ENCODE results near the gene HSPB6. TPM values are rescaled to one million over a fixed set of nuclear protein-coding genes. Genes with fewer than 3 reads are reported as not detected.
"Not testable (repeated sequence)": the region's sequence is repeated elsewhere in the genome, so short reads cannot be mapped to it uniquely, and the experiment has no call there.

HSPB6 gene
- total RNA-seq, 1 experiment from 2014 or later = 0.29 TPM

GRCh38 chr19:35786299-35787160 lies 29.7 kb upstream of the HSPB6 start:
- DNase-seq (ENCODE audit: low read depth) = no peak

- DNase-seq (ENCODE audit: low read depth) = no peak
These were observed 28.5 kb upstream of the HSPB6 start for GRCh38 chr19:35785339-35785627.

- DNase-seq (ENCODE audit: low read depth) = no peak
These were observed 27.9 kb upstream of the HSPB6 start for GRCh38 chr19:35784503-35785338.

DNA sequence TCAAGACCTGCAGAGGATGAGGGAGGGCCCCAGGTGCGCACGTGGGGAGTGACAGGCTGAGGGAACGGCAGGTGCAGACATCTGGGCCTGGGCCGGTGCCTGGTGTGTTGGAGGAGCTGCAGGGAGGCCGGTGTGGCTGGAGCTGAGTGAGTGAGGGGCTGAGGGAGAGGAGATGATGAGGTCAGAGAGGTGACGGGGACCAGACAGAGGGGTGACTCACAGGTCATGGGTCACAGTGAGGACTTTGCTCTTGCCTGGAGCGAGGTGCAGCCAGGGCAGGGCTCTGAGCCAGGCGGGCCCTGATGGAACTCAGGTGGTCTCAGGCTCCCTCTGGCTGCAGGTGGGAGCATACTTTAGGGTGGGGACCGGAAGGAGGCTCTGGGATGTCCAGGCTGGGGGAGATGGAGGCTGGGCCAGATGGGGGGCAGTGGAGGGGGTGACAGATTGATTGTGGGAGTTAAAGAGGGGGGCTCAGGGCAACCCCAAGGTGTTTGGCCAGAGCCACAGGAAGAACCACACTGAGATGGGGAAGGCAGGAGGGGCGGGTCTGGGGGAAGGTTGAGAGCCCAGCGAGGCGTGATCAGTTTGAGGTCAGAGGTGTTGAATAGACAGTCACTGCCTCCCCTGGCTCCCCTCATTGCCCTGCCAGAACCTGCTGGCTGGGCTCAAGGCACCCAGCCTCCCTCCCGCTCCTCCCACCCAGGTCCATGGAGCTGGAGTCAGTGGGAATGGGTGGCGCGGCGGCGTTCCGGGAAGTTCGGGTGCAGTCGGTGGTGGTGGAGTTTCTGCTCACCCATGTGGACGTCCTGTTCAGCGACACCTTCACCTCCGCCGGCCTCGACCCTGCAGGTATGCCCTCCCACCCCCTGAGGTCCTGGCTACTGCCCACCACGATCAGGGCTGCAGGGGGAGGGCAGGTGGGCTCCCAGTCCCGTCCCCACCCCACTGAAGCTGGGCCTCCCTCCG lies 26.9 kb upstream of the HSPB6 start:
- no peak for DNase-seq (ENCODE audit: low read depth)

- DNase-seq (ENCODE audit: low read depth) = no peak
These were observed 25.8 kb upstream of the HSPB6 start for GRCh38 chr19:35782589-35782988.

DNA sequence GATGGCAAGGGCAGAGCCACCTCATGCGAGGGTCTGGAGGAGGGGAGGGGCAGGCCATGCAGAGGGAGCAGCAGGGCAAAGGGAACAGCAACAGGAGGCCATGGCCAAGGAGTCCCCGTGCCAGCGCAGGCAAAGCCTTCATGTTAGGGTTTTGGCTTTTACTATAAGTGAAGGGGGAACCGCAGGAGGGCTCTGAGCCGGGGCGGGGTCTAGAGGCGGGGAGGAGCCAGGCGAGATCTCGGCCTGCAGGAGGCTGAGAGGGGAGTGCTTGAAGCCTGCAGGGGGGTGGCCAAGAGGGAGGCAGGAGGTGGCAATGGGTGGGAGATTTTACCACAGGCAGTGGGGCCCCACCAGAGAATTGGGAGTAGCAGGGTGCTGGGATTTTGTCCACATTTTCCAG lies 24.8 kb upstream of the HSPB6 start:
- DNase-seq (ENCODE audit: low read depth) = no peak

DNA sequence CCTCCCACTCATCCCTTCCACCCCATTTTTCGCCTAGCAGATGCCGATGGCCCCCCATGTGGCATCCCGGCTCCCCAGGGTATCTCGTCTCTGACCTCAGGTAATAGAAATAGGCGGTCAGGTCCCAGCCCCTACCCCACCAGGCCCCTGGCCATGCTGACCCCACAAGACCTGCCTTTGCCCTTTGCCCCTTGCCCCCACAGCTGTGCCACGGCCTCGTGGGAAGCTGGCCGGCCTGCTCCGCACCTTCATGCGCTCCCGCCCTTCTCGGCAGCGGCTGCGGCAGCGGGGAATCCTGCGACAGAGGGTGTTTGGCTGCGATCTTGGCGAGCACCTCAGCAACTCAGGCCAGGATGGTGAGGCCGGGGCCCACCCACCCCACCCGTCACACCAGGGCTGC lies 23.9 kb upstream of the HSPB6 start:
- DNase-seq (ENCODE audit: low read depth) = no peak

- DNase-seq (ENCODE audit: low read depth) = no peak
These were observed 23.2 kb upstream of the HSPB6 start for GRCh38 chr19:35780058-35780457.

DNA sequence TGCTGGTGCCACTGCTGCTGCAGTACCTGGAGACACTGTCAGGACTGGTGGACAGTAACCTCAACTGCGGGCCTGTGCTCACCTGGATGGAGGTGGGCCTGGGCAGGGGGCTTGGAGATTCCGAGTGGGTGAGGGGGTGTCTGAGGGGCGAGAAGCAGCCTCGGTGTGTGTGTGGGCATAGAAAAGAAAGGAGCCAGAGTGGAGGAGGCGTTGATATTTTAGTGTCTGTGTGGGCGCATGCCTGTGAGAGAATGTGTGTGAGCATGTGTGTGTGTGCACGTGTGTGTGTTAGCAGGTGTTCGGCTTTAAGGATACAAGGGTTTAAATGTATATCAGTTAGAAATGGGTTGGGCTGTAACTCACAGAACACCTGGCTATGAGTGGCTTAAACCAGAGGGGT lies 22.2 kb upstream of the HSPB6 start:
- DNase-seq (ENCODE audit: low read depth) = no peak

GRCh38 chr19:35777961-35778360 lies 21.1 kb upstream of the HSPB6 start:
- DNase-seq (ENCODE audit: low read depth) = no peak

DNA sequence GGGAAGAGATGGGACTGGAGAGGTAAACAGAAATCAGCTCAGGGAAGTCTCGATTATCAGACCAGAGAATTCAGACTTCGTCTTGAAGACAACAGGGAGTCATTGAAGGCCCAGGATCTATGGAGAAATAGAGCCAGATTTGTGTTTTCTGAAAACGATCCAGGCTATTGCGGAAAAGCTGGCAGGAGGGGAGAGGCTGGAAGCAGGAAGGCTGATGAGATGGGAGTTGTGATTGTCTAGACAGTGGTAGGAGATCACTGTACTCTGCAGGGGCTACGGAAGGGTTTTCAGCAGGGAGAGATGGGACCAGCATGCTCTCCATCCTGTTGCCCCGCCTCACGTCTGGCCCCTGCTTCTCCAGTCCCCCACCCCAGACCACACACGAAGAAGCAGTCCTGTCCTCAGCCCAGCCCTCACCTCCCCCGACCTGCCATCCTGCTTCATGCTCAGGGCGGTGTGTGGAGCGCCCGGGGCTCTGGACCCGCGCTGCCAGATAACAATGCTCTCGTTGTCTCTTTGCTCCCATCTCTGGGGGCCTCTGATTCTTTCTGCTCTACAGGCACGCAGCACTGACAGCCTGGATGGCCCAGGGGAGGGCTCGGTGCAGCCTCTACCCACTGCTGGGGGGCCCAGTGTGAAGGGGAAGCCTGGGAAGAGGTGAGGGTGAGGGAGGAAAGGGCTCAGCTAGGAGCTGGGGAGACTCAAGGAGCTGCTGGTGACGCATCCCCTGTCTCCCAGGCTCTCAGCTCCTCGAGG lies 20.4 kb upstream of the HSPB6 start:
- DNase-seq (ENCODE audit: low read depth) = no peak

DNA sequence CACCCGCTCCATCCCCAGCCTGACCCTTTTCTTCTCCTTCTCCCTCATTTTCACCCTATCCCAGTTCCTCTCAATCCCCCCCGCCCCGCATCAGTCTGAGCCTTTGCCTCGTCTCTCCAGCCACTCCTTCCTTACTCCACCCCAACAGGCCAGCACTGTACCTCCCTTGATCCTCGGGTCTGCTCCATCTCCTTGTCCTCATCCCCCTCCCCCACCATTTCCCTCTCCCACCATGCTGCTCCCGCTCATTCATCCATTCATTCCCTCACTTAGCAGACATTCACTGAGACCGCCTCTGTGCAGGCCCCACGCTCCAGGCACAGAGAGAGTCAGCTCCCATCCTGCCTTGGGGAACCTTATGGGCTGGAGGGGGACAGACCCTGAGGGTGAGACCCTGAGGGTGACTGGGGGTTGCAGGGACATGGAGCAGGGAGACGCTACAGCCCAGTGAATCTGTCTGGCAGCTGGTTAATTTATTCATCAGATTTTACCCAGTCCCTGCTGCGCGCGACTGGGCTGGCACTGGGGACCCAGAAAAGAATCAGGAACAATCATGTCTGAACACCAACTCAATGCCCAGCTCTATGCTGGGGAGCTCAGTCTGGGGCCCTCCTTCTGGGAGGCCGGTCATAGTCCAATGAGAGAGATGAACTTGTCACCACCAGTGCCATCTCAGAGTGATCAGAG lies 19.4 kb upstream of the HSPB6 start:
- no peak for DNase-seq (ENCODE audit: low read depth)

GRCh38 chr19:35775298-35776101 lies 18.7 kb upstream of the HSPB6 start, which contains the start of gene ARHGAP33:
ARHGAP33 (plus strand) TSS chr19:35775564; CDS start chr19:35775659, 95 bp downstream.
- peak; percentile 94 for DNase-seq (ENCODE audit: low read depth)

DNA sequence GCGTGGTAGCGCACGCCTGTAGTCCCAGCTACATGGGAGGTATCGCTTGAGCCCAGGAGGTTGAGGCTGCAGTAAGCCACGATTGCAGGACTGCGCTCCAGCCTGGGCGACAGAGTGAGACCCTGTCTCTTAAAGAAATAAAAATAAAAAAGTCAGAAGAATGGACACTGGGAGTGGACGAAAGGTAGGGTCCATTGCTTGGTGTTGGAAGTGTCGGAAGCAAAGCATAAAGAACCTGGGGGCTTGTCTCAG lies 18.1 kb upstream of the HSPB6 start:
- no peak for DNase-seq (ENCODE audit: low read depth)

GRCh38 chr19:35774274-35775045 lies 17.6 kb upstream of the HSPB6 start:
- DNase-seq (ENCODE audit: low read depth) = no peak

DNA sequence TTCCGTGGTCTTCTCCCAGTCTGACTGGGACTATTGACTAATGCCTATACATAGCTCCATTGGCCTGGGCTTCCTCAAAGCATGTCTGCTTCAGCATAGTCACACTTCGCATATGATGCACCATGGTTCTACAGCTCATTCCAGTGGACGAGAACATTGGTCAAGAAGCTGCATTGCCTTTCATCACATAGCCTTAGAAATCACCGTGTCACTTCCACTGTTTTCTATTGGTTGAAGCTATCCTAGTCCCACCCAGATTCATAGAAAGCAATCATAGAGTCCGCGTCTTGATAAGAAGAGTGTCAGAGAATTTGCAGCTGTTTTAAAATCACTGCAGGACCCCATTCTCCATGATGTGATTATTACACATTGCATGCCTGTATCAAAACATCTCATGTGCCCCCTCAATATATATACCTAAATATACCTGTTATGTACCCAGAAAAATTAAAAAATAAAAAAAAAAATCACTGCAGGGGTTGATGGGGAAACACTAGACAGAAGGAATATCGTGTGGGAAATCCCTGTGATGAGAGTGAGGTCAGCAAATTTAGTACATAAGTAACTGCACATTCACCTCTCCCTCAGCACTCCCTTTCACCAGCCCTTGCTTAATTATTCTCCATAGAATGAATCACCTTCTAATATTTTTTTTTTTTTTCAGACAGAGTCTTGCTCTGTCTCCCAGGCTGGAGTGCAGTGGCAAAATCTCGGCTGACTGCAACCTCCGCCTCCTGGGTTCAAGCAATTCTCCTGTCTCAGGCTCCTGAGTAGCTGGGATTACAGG lies 16.4 kb upstream of the HSPB6 start:
- DNase-seq (ENCODE audit: low read depth) = peak; percentile 12

DNA sequence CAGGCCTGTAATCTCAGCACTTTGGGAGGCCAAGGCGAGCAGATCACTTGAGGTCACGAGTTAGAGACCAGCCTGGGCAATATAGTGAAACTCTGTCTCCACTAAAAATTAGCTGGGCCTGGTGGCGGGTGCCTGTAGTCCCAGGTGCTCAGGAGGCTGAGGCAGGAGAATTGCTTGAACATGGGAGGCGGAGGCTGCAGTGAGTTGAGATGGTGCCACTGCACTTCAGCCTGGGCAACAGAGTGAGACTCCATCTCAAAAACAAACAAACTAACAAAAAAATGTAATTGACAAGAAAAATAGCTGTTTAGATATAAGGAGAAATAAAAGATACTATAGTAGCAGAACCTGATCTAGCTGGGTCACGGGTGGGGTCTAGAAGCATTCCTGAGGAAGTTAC lies 15.5 kb upstream of the HSPB6 start:
- not testable (repeated sequence) for DNase-seq (ENCODE audit: low read depth)

DNA sequence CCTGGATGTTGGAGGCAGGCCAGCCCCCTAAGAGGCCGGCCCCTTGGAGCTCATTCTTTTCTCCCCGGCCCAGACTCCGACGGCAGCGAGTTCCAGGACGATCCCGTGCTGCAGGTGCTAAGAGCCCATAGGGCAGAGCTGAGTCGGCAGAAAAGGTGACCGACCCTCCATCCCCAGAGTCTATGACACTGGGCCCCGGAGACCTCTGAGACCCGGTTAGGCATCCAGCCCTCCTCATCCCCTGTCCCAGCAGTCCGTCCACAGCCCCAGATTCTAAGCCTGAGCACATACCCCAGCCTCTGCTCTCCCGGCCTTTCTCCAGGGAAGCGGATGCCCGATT lies 11.2 kb upstream of the HSPB6 start:
- no peak for DNase-seq (ENCODE audit: low read depth)

Data from LHCN-M2 (cell line).